HepG2 (cell line): Measurements from ENCODE around the gene TAS2R60. TPM values are rescaled to one million over a fixed set of nuclear protein-coding genes. Genes with fewer than 3 reads are reported as not detected.

Source experiments
- CBX1 ChIP-seq: IDR thresholded peaks from one replicate; pipeline ENCODE4 v1.6.1; 2016; ENCODE audit warnings: antibody characterized with exemption, low read depth
- DBP ChIP-seq: sonication (generic); formaldehyde crosslinking; IDR thresholded peaks from 2 replicates; pipeline ENCODE4 v1.4.0; 2020; ENCODE audit warnings: missing genetic modification reagents; ENCODE audit errors: not compliant biosample characterization
- FOXK1 ChIP-seq: sonication (generic); formaldehyde crosslinking; IDR thresholded peaks from 2 replicates; pipeline ENCODE4 v1.4.0; 2020; ENCODE audit warnings: low read depth, missing genetic modification reagents, borderline replicate concordance
- GMEB1 ChIP-seq: sonication (generic); formaldehyde crosslinking; IDR thresholded peaks from 2 replicates; pipeline ENCODE4 v1.5.1; 2020; ENCODE audit warnings: missing genetic modification reagents, mild to moderate bottlenecking, borderline replicate concordance
- GMEB2 ChIP-seq: IDR thresholded peaks from 2 replicates; pipeline ENCODE4 v1.6.1; 2016; ENCODE audit warnings: missing biosample characterization, missing genetic modification reagents, low read depth
- JARID2 ChIP-seq: sonication (generic); formaldehyde crosslinking; IDR thresholded peaks from 2 replicates; pipeline ENCODE4 v1.8.1; 2023; ENCODE audit warnings: missing genetic modification reagents, inconsistent platforms; ENCODE audit not compliant: insufficient replicate concordance
- KDM5B ChIP-seq: sonication (generic); formaldehyde crosslinking; IDR thresholded peaks from 2 replicates; pipeline ENCODE4 v1.4.0; 2020; ENCODE audit warnings: missing genetic modification reagents, mild to moderate bottlenecking, borderline replicate concordance
- LRRFIP1 ChIP-seq: sonication (generic); formaldehyde crosslinking; conservative IDR thresholded peaks from 2 replicates; pipeline ENCODE4 v1.4.0; 2020; ENCODE audit warnings: missing genetic modification reagents
- MIXL1 ChIP-seq: IDR thresholded peaks from 2 replicates; pipeline ENCODE4 v1.6.1; 2016
- SP5 ChIP-seq: IDR thresholded peaks from 2 replicates; pipeline ENCODE4 v1.6.1; 2016; ENCODE audit warnings: low read depth, borderline replicate concordance
- TGIF2 ChIP-seq: IDR thresholded peaks from 2 replicates; pipeline ENCODE4 v1.6.1; 2016; ENCODE audit warnings: control low read depth, missing compliant biosample characterization
- ZC3H13 ChIP-seq: sonication (generic); formaldehyde crosslinking; IDR thresholded peaks from 2 replicates; pipeline ENCODE4 v1.8.1; 2023; ENCODE audit warnings: mild to moderate bottlenecking, missing genetic modification reagents, moderate library complexity
- ZFP90 ChIP-seq: sonication (generic); formaldehyde crosslinking; IDR thresholded peaks from 2 replicates; pipeline ENCODE4 v1.8.0; 2022; ENCODE audit warnings: missing genetic modification reagents, mild to moderate bottlenecking, inconsistent platforms, borderline replicate concordance
- ZNF136 ChIP-seq: sonication (generic); formaldehyde crosslinking; IDR thresholded peaks from 2 replicates; pipeline ENCODE4 v1.8.1; 2022; ENCODE audit warnings: low read depth, mild to moderate bottlenecking, moderate library complexity, missing genetic modification reagents
- ZNF367 ChIP-seq: sonication (generic); formaldehyde crosslinking; IDR thresholded peaks from 2 replicates; pipeline ENCODE4 v1.4.0; 2020; ENCODE audit warnings: missing genetic modification reagents, borderline replicate concordance
- ZNF569 ChIP-seq: sonication (generic); formaldehyde crosslinking; IDR thresholded peaks from 2 replicates; pipeline ENCODE4 v1.5.0; 2020; ENCODE audit warnings: mild to moderate bottlenecking, missing genetic modification reagents, moderate library complexity, borderline replicate concordance
- ZNF605 ChIP-seq: sonication (generic); formaldehyde crosslinking; IDR thresholded peaks from 2 replicates; pipeline ENCODE4 v1.8.0; 2022; ENCODE audit warnings: mild to moderate bottlenecking, missing genetic modification reagents
- ZNF607 ChIP-seq: sonication (generic); formaldehyde crosslinking; IDR thresholded peaks from 2 replicates; pipeline ENCODE4 v1.5.1; 2020; ENCODE audit warnings: missing genetic modification reagents, mild to moderate bottlenecking, borderline replicate concordance
- ZNF652 ChIP-seq: IDR thresholded peaks from 2 replicates; pipeline ENCODE4 v1.6.1; 2016; ENCODE audit warnings: low read depth, borderline replicate concordance
- ZSCAN31 ChIP-seq: sonication (generic); formaldehyde crosslinking; IDR thresholded peaks from 2 replicates; pipeline ENCODE4 v1.5.0; 2020; ENCODE audit warnings: low read depth, mild to moderate bottlenecking, missing genetic modification reagents
- polyA plus RNA-seq, 8 experiments: library from polyadenylated mRNA; depleted of rRNA in 3 of 8; stranded (reverse) in 7 of 8; unstranded in 1 of 8; fragments of >200 nt; fragmentation: Illumina TruSeq in 4 of 8; extraction: Trizol in 4 of 8; gene quantifications; 2 replicates each; pipeline versions ENCODE4 v1.2.1 to v1.2.3, GENCODE V29; 2011 to 2016; ENCODE audit warnings: low read depth in 4 of 8, missing spikeins in 1 of 8, mixed read lengths in 1 of 8; ENCODE audit not compliant: insufficient read depth in 1 of 8
- total RNA-seq, 5 experiments: library from RNA; depleted of rRNA; stranded (reverse); fragments of >200 nt; fragmentation: Illumina TruSeq; extraction: Trizol; gene quantifications; 2 replicates each; pipeline ENCODE4 v1.2.3, GENCODE V29; 2016; ENCODE audit warnings: low read depth in 1 of 5

Gene TAS2R60
- total and polyA plus RNA-seq, 2 of the 13 experiments (the other 11 are each of a cell fraction or from before 2014, with no cell fraction given) = not detected

- TF ChIP-seq LRRFIP1 (no peak), GMEB2 (CRISPR knock-in tag) (no peak), ZNF367 (no peak), CBX1 (no peak), ZNF607 (CRISPR knock-in tag) (peak; percentile 44; the same call in 1 of the 2 replicates), TGIF2 (no peak), ZNF652 (no peak), MIXL1 (no peak), ZNF605 (CRISPR knock-in tag) (no peak), GMEB1 (peak; percentile 39; the same call in 1 of the 2 replicates), ZSCAN31 (CRISPR knock-in tag) (peak; percentile 60; the same call in 1 of the 2 replicates), ZNF569 (CRISPR knock-in tag) (no peak), ZC3H13 (CRISPR knock-in tag) (no peak), JARID2 (no peak), ZFP90 (0 out of 2 replicates have a peak, but pooled peaks have one; percentile 66), DBP (no peak), FOXK1 (CRISPR knock-in tag) (no peak), ZNF136 (CRISPR knock-in tag) (0 out of 2 replicates have a peak, but pooled peaks have one; percentile 27), KDM5B (no peak), SP5 (CRISPR knock-in tag) (0 out of 2 replicates have a peak, but pooled peaks have one; percentile 22)
Observed at GRCh38 chr7:143395187-143396149, 47.8 kb upstream of the TAS2R60 start (continued).
